ENCODE results near the gene C6orf62. TPM values are rescaled to one million over a fixed set of nuclear protein-coding genes. Genes with fewer than 3 reads are reported as not detected.

The C6orf62 gene
- total and polyA plus RNA-seq, 2 donors (not counting 1 experiment from before 2014, with no cell fraction given), result 69.2 to 143 TPM

DNA sequence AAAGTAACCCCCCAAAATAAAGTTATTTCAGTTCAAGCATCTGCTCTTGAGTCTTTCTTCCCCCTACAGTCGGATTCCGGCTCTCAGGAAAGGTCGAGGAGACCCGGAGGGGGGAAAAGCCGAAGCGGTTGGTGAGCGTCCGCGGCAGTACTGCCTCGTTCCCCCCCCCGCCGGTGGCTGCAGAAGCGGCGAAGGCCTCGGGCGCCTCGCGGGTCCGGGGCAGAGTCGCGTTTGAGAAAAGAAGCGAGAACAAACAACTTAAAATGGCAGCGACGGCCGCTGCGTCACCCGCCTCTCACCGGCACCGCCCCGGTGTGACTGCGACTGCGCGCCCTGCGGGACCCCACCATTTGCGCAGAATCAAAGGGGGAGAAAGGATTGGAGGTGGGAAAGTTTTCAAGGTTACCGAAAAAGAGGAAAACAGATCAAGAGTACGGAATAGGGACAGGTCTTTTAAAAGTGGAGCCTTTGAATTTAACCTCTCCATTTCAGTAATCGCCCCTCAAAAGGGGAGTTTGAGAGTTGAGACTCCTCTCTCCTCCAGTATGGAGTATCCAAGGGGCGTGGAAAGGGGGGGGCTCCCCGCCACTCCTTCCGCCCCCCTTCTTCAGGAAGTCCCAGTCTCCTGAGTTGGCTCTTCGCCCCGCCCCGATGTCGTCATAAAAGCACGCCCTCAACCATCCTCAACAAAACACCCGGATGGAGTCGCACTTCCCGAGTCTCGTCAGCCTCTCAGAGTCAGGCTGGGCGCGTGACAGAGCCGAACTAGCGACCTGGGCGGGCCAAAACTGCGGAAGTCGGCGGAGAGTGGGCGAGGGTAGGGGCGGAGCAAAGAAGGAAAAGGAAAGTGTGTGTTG is 1.9 kb upstream of the C6orf62 start:
- H3K4me3 ChIP-seq (ENCODE audit: control extremely low read depth in 1 of 5, extremely low read depth in 1 of 5, insufficient read depth in 1 of 5, low read depth in 2 of 5, low read length in 4 of 5), result peak overlapping the region; percentile 87 to 99 (median 88)
- POLR2A ChIA-PET, result interaction anchor here (1.0 to 1.7 kb wide), 5 partner anchors 23 to 75 kb away, joined by 3 to 6 read pairs (median 3); partner anchors contain the start of genes ACOT13, KIAA0319 and TDP2
- DNase-seq (peak; percentile 100), ATAC-seq (ENCODE audit: low read depth) (peak; percentile 80)
- peak overlapping the region; percentile 83 for H3K4me2 ChIP-seq (replicated peaks; ENCODE audit: low read depth, low read length, poor library complexity, severe bottlenecking)
- Mint-ChIP-seq H3K27ac (peak overlapping the region; percentile 100), H3K9me3 (ENCODE audit: insufficient read depth) (no peaks in the 10 kb centered on the region), H3K4me3 (peak overlapping the region; percentile 89), H3K27me3 (no peaks in the 10 kb centered on the region), H3K4me1 (peaks cover 46% of the 10 kb centered on the region)
- peak overlapping the region; percentile 80 for H2AFZ ChIP-seq (ENCODE audit: insufficient read depth, low read depth, low read length, poor library complexity, severe bottlenecking)
- intact Hi-C loops (cut with micrococcal nuclease), result loop anchor here (1.0 to 5.0 kb wide), 6 partner anchors 46 to 296 kb away; partner anchors contain the start of genes GMNN, KIAA0319, RIPOR2 and TDP2
- CTCF ChIA-PET, result interaction anchor here (0.9 to 1.4 kb wide), 3 partner anchors 44 to 297 kb away, joined by 3 to 5 read pairs (median 3); no protein-coding TSS in a partner anchor
- peaks cover 4 to 24% of the 10 kb centered on the region in 2 experiments for H3K36me3 ChIP-seq (replicated peaks in 1 of 2; ENCODE audit: control extremely low read depth in 1 of 2, control insufficient read depth in 1 of 2, extremely low read depth in 1 of 2, insufficient read depth in 2 of 2, low read length in 1 of 2)
- H3K9ac ChIP-seq (ENCODE audit: low read length), result peak overlapping the region; percentile 100
- TF ChIP-seq, protein P1, sequence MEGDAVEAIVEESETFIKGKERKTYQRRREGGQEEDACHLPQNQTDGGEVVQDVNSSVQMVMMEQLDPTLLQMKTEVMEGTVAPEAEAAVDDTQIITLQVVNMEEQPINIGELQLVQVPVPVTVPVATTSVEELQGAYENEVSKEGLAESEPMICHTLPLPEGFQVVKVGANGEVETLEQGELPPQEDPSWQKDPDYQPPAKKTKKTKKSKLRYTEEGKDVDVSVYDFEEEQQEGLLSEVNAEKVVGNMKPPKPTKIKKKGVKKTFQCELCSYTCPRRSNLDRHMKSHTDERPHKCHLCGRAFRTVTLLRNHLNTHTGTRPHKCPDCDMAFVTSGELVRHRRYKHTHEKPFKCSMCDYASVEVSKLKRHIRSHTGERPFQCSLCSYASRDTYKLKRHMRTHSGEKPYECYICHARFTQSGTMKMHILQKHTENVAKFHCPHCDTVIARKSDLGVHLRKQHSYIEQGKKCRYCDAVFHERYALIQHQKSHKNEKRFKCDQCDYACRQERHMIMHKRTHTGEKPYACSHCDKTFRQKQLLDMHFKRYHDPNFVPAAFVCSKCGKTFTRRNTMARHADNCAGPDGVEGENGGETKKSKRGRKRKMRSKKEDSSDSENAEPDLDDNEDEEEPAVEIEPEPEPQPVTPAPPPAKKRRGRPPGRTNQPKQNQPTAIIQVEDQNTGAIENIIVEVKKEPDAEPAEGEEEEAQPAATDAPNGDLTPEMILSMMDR (IDR thresholded peaks at IDR 0.05), result no peak
- no peak for TF ChIP-seq EZH2 (IDR thresholded peaks at IDR 0.05; ENCODE audit: borderline replicate concordance, insufficient read depth, low read depth, low read length, poor library complexity, severe bottlenecking)
- no peaks in the 10 kb centered on the region for H3K9me3 ChIP-seq (ENCODE audit: control extremely low read depth in 1 of 3, control insufficient read depth in 2 of 3, insufficient read depth in 1 of 3, low read length in 2 of 3)
- peaks cover 40 to 41% of the 10 kb centered on the region in 2 donors for H3K4me1 ChIP-seq (ENCODE audit: control insufficient read depth in 2 of 2, insufficient read depth in 2 of 2, low read length in 2 of 2)
- peaks cover 24% of the 10 kb centered on the region for H4K20me1 ChIP-seq (ENCODE audit: control insufficient read depth, insufficient read depth, low read length, poor library complexity, severe bottlenecking)
- H3K79me2 ChIP-seq (ENCODE audit: control insufficient read depth, insufficient read depth, low read length), result peaks cover 45% of the 10 kb centered on the region
- no peaks in the 10 kb centered on the region for H3K27me3 ChIP-seq (replicated peaks in 1 of 4; ENCODE audit: control extremely low read depth in 1 of 4, control insufficient read depth in 3 of 4, insufficient read depth in 4 of 4, low read length in 3 of 4)
- H3K27ac ChIP-seq (ENCODE audit: low read length in 2 of 2), result peak overlapping the region; percentile 99
- under 1% methylated on average over 45 of the region's 60 CpGs for WGBS (ENCODE audit: insufficient coverage)
